ENCODE data around the gene CHURC1.

CHURC1 gene

GRCh38 chr14:64943556-64943955 lies 29.3 kb downstream of the CHURC1 start:
- Histone ChIP-seq H2AFZ (ENCODE audit: low read depth) (no peak overlapping the region), H3K9ac (no peak overlapping the region), H3K4me1 (ENCODE audit: low read depth, poor library complexity, severe bottlenecking) (peaks cover 5% of the 10 kb centered on the region), H3K79me2 (ENCODE audit: insufficient read depth, low read depth) (no peaks in the 10 kb centered on the region), H3K4me2 (no peak overlapping the region), H3K4me3 (IDR thresholded peaks at IDR 0.05; ENCODE audit: insufficient read depth, low read depth, low read length) (no peak overlapping the region), H4K20me1 (ENCODE audit: insufficient read depth) (no peaks in the 10 kb centered on the region), H3K27ac (no peak overlapping the region), H3K36me3 (ENCODE audit: insufficient read depth) (no peaks in the 10 kb centered on the region), H3K27me3 (ENCODE audit: insufficient read depth, low read depth) (no peaks in the 10 kb centered on the region)
- no peak for TF ChIP-seq CTCF (conservative IDR thresholded peaks at IDR 0.05; ENCODE audit: low read depth, low read length)

GRCh38 chr14:64944041-64944440 lies 29.8 kb downstream of the CHURC1 start:
- H2AFZ ChIP-seq (ENCODE audit: low read depth) = no peak overlapping the region
- no peak for TF ChIP-seq CTCF (conservative IDR thresholded peaks at IDR 0.05; ENCODE audit: low read depth, low read length)
- H3K79me2 ChIP-seq (ENCODE audit: insufficient read depth, low read depth) = no peaks in the 10 kb centered on the region
- no peaks in the 10 kb centered on the region for H3K27me3 ChIP-seq (ENCODE audit: insufficient read depth, low read depth)
- no peak overlapping the region for H3K27ac ChIP-seq
- no peaks in the 10 kb centered on the region for H4K20me1 ChIP-seq (ENCODE audit: insufficient read depth)
- H3K4me2 ChIP-seq = no peak overlapping the region
- H3K4me3 ChIP-seq (IDR thresholded peaks at IDR 0.05; ENCODE audit: insufficient read depth, low read depth, low read length) = no peak overlapping the region
- no peak overlapping the region for H3K9ac ChIP-seq
- H3K36me3 ChIP-seq (ENCODE audit: insufficient read depth) = no peaks in the 10 kb centered on the region
- H3K4me1 ChIP-seq (ENCODE audit: low read depth, poor library complexity, severe bottlenecking) = peaks cover under 1% of the 10 kb centered on the region

- no peaks in the 10 kb centered on the region for H3K36me3 ChIP-seq (ENCODE audit: insufficient read depth)
- H3K4me3 ChIP-seq (IDR thresholded peaks at IDR 0.05; ENCODE audit: insufficient read depth, low read depth, low read length) = no peak overlapping the region
- H3K79me2 ChIP-seq (ENCODE audit: insufficient read depth, low read depth) = no peaks in the 10 kb centered on the region
- no peak overlapping the region for H2AFZ ChIP-seq (ENCODE audit: low read depth)
- H3K4me2 ChIP-seq = no peak overlapping the region
- no peak for TF ChIP-seq CTCF (conservative IDR thresholded peaks at IDR 0.05; ENCODE audit: low read depth, low read length)
- H3K27ac ChIP-seq = no peak overlapping the region
- no peaks in the 10 kb centered on the region for H3K4me1 ChIP-seq (ENCODE audit: low read depth, poor library complexity, severe bottlenecking)
- H3K27me3 ChIP-seq (ENCODE audit: insufficient read depth, low read depth) = no peaks in the 10 kb centered on the region
- H4K20me1 ChIP-seq (ENCODE audit: insufficient read depth) = no peaks in the 10 kb centered on the region
- no peak overlapping the region for H3K9ac ChIP-seq
Measured at GRCh38 chr14:64944861-64945260, 30.6 kb downstream of the CHURC1 start.

DNA sequence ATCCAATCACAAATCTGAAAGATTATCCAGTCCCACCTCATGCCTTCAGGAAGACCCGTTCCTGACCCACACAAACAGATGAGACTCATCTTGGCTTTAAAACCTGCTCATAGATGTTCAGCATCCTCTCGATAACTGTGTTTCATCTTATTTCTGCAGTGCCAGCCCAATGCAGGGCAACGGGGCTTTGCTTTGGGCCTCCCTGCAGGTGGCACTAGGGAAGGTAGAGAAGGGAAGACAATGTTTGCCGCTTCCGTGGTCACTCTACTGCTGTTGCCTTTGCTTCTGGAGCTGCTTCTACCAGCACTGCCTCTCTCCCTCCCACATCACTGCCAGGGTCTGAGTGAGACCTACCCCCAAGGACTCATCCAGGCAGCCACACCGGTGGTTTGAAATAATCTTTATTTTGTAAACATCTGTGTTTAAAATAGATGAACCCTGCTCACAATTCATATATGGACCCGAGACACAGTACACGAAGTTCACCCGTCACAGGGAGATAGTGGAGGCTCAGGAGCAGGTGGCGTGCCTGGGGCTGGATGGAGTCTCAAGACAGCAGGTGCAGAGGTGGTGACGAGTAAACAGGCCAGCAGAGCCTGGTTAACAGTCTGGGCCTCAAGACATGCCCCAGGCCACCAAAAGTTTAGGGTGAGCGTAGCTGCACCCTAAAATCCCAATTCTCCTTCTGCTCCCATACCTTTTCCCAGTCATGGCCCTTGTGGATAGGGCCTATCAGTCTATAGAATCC lies 31.4 kb downstream of the CHURC1 start:
- H3K9ac ChIP-seq = no peak overlapping the region
- no peak for TF ChIP-seq CTCF (conservative IDR thresholded peaks at IDR 0.05; ENCODE audit: low read depth, low read length)
- H4K20me1 ChIP-seq (ENCODE audit: insufficient read depth) = no peaks in the 10 kb centered on the region
- H3K27ac ChIP-seq = no peak overlapping the region
- H3K4me3 ChIP-seq (IDR thresholded peaks at IDR 0.05; ENCODE audit: insufficient read depth, low read depth, low read length) = no peak overlapping the region
- no peaks in the 10 kb centered on the region for H3K79me2 ChIP-seq (ENCODE audit: insufficient read depth, low read depth)
- no peaks in the 10 kb centered on the region for H3K36me3 ChIP-seq (ENCODE audit: insufficient read depth)
- H3K4me2 ChIP-seq = no peak overlapping the region
- H2AFZ ChIP-seq (ENCODE audit: low read depth) = no peak overlapping the region
- H3K27me3 ChIP-seq (ENCODE audit: insufficient read depth, low read depth) = no peaks in the 10 kb centered on the region
- H3K4me1 ChIP-seq (ENCODE audit: low read depth, poor library complexity, severe bottlenecking) = no peaks in the 10 kb centered on the region
